Measurements from ENCODE around the gene CRYBA2.

DNA sequence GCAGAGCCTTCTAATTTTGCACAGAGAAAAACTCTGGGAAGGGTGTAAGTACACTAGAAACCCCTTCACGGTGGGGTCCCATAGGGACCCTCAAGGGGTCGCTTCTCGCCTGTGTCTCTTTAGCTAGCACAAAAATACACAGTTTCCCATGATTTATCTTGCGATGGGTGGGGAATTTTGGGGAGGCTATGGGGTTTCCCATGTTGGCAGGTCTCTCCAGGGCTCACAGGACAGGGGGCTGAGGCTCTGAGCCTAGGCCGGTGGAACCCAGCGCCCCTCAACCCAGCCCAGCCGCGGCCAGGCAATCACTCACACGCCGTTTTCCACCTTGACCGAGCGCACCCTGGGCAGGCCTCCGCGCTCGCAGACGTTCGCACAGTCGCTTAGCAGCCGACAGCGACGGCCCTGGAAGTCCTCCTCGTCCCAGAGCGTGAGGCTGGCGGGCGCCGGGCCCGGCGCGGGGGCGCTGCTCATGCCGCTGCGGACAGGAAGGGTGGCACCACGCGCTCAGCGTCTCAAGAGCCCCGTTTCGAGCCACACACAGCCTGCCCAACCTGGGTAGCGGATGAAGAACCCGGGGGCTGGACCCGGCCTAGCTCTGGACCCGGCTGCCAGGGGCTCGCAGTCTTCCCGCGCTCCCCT, 398 bp downstream of the CRYBA2 start:
- TF ChIP-seq, protein P1, sequence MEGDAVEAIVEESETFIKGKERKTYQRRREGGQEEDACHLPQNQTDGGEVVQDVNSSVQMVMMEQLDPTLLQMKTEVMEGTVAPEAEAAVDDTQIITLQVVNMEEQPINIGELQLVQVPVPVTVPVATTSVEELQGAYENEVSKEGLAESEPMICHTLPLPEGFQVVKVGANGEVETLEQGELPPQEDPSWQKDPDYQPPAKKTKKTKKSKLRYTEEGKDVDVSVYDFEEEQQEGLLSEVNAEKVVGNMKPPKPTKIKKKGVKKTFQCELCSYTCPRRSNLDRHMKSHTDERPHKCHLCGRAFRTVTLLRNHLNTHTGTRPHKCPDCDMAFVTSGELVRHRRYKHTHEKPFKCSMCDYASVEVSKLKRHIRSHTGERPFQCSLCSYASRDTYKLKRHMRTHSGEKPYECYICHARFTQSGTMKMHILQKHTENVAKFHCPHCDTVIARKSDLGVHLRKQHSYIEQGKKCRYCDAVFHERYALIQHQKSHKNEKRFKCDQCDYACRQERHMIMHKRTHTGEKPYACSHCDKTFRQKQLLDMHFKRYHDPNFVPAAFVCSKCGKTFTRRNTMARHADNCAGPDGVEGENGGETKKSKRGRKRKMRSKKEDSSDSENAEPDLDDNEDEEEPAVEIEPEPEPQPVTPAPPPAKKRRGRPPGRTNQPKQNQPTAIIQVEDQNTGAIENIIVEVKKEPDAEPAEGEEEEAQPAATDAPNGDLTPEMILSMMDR (conservative IDR thresholded peaks at IDR 0.05; ENCODE audit: low read depth in 2 of 2): no peak
- TF ChIP-seq EZH2 (IDR thresholded peaks at IDR 0.05; ENCODE audit: low read depth, unreplicated experiment): peak; percentile 74
- TF ChIP-seq POLR2AphosphoS5 (IDR thresholded peaks at IDR 0.05; ENCODE audit: low read depth): no peak
- TF ChIP-seq JUNB (IDR thresholded peaks at IDR 0.05; ENCODE audit: unreplicated experiment): no peak
- TF ChIP-seq NANOG (IDR thresholded peaks at IDR 0.05; ENCODE audit: borderline replicate concordance): no peak
- TF ChIP-seq ZNF114 (CRISPR knock-in tag; IDR thresholded peaks at IDR 0.05): no peak
